Left renal pelvis (tissue), 4 donors: ENCODE data around the gene B3GNT4. TPM values are rescaled to one million over a fixed set of nuclear protein-coding genes. Genes with fewer than 3 reads are reported as not detected.

ENCODE experiments used
- polyA plus RNA-seq, 4 donors: library from polyadenylated mRNA; unstranded; fragments of 120-200 nt; gene quantifications; one replicate each; pipeline ENCODE4 v1.2.1, GENCODE V29; 2013; ENCODE audit not compliant: insufficient read length in 4 of 4

The B3GNT4 gene
- polyA plus RNA-seq, 4 donors = 0.85 to 6.2 (median 1.9) TPM

Other genes with a start within 250 kb of the B3GNT4 start
- 10 to 100 TPM; 15.9 to 37.6 (median 35.0) TPM for gene BCL7A, start 181.8 kb upstream of the B3GNT4 start, polyA plus RNA-seq
- 10 to 100 TPM; 29.1 to 46.8 (median 31.9) TPM for gene MLXIP, start 125.0 kb upstream of the B3GNT4 start, polyA plus RNA-seq
- gene IL31, start 29.5 kb upstream of the B3GNT4 start, polyA plus RNA-seq = not detected
- 1 to 10 TPM; 1.0 to 6.9 (median 4.4) TPM for gene LRRC43, start 20.6 kb upstream of the B3GNT4 start, polyA plus RNA-seq
- 10 to 100 TPM; 52.2 to 79.7 (median 73.1) TPM for gene DIABLO, start 22.3 kb downstream of the B3GNT4 start, polyA plus RNA-seq
- gene VPS33A, start 62.8 kb downstream of the B3GNT4 start, polyA plus RNA-seq = 10 to 100 TPM; 13.2 to 18.4 (median 17.6) TPM
- 10 to 100 TPM; 31.7 to 43.0 (median 40.8) TPM for gene CLIP1, start 219.0 kb downstream of the B3GNT4 start, polyA plus RNA-seq